ENCODE measurements around the gene CLK1.
"Not testable (repeated sequence)": the region's sequence is repeated elsewhere in the genome, so short reads cannot be mapped to it uniquely, and the experiment has no call there.

CLK1 gene

GRCh38 chr2:200856806-200857205 lies 7.7 kb downstream of the CLK1 start:
- no peak for DNase-seq
- intact Hi-C loops (cut with DNase I): no loop called here

- DNase-seq: no peak
- intact Hi-C loops (cut with DNase I): no loop called here
Measured at GRCh38 chr2:200852605-200853004, 11.9 kb downstream of the CLK1 start.

- DNase-seq: no peak
- intact Hi-C loops (cut with DNase I): no loop called here
Measured at GRCh38 chr2:200851398-200852248, 12.8 kb downstream of the CLK1 start.

- DNase-seq: no peak
- intact Hi-C loops (cut with DNase I): no loop called here
Measured at GRCh38 chr2:200850512-200851256, 13.8 kb downstream of the CLK1 start.

- intact Hi-C loops (cut with DNase I): no loop called here
- no peak for DNase-seq
Measured at GRCh38 chr2:200847939-200848338, 16.5 kb downstream of the CLK1 start.

GRCh38 chr2:200847269-200847668 lies 17.2 kb downstream of the CLK1 start:
- intact Hi-C loops (cut with DNase I): no loop called here
- DNase-seq: no peak

GRCh38 chr2:200845669-200846325 lies 18.7 kb downstream of the CLK1 start:
- DNase-seq: no peak

GRCh38 chr2:200845194-200845593 lies 19.3 kb downstream of the CLK1 start:
- no peak for DNase-seq
- intact Hi-C loops (cut with DNase I): no loop called here

More at GRCh38 chr2:200845669-200846325, 18.7 kb downstream of the CLK1 start:
- intact Hi-C loops (cut with DNase I): no loop called here

- intact Hi-C loops (cut with DNase I): no loop called here
- peak in 1 of 10 donors; percentile 65 for DNase-seq
Measured at GRCh38 chr2:200843993-200844948, 20.2 kb downstream of the CLK1 start.

GRCh38 chr2:200839513-200839912 lies 24.9 kb downstream of the CLK1 start:
- no peak for DNase-seq

GRCh38 chr2:200834701-200835100 lies 29.8 kb downstream of the CLK1 start:
- intact Hi-C loops (cut with DNase I): no loop called here
- DNase-seq: no peak

More at GRCh38 chr2:200839513-200839912, 24.9 kb downstream of the CLK1 start:
- intact Hi-C loops (cut with DNase I): no loop called here

- no peak for DNase-seq
- intact Hi-C loops (cut with DNase I): no loop called here
Measured at GRCh38 chr2:200829258-200829655, 35.2 kb downstream of the CLK1 start.

- DNase-seq: no peak
- intact Hi-C loops (cut with DNase I): no loop called here
Measured at GRCh38 chr2:200828572-200829257, 35.7 kb downstream of the CLK1 start.

GRCh38 chr2:200828104-200828503 lies 36.4 kb downstream of the CLK1 start:
- intact Hi-C loops (cut with DNase I): no loop called here
- DNase-seq: no peak

GRCh38 chr2:200821686-200822245 lies 42.7 kb downstream of the CLK1 start:
- DNase-seq: no peak
- intact Hi-C loops (cut with DNase I): no loop called here

- intact Hi-C loops (cut with DNase I): no loop called here
- DNase-seq: no peak
Measured at GRCh38 chr2:200820573-200821234, 43.8 kb downstream of the CLK1 start.

GRCh38 chr2:200818732-200819131 lies 45.7 kb downstream of the CLK1 start:
- intact Hi-C loops (cut with DNase I); DNase-seq: not testable (repeated sequence)

- intact Hi-C loops (cut with DNase I): no loop called here
- no peak for DNase-seq
Measured at GRCh38 chr2:200814917-200815316, 49.5 kb downstream of the CLK1 start.

Measured in posterior cingulate gyrus (tissue), 11 donors.